Upper lobe of left lung (tissue), 6 donors: ENCODE results near the gene RRAS2. TPM values are rescaled to one million over a fixed set of nuclear protein-coding genes. Genes with fewer than 3 reads are reported as not detected.

ENCODE experiments used
- ATAC-seq, 2 donors: fragments of 200-7000 bp; cut with Tn5 transposase; one replicate each; pipeline ENCODE4 v1.9.1; 2022; ENCODE audit warnings: mild to moderate bottlenecking in 2 of 2, moderate library complexity in 2 of 2; ENCODE audit not compliant: low FRiP score in 2 of 2
- DNase-seq, 2 donors: peaks; one replicate each; pipeline ENCODE4 v3.0.0-alpha.2; 2019 to 2020
- H3K27ac ChIP-seq, 4 donors: fragments of 200-600 bp; sonication (generic); one replicate each; pipeline ENCODE4 v1.5.1; 2016 to 2019
- H3K27me3 ChIP-seq, 4 donors: fragments of 200-600 bp; sonication (generic); one replicate each; pipeline ENCODE4 v1.5.1; 2017 to 2019
- H3K36me3 ChIP-seq, 4 donors: fragments of 200-600 bp; sonication (generic); one replicate each; pipeline ENCODE4 v1.5.1; 2016 to 2019
- H3K4me1 ChIP-seq, 4 donors: fragments of 200-600 bp; sonication (generic); one replicate each; pipeline ENCODE4 v1.5.1; 2018 to 2019
- H3K4me3 ChIP-seq, 4 donors: fragments of 200-600 bp; sonication (generic); one replicate each; pipeline ENCODE4 v1.5.1; 2017 to 2019; ENCODE audit warnings: mild to moderate bottlenecking in 2 of 4, moderate library complexity in 1 of 4
- H3K9me3 ChIP-seq, 4 donors: fragments of 200-600 bp; sonication (generic); one replicate each; pipeline ENCODE4 v1.5.1; 2018 to 2019
- EP300 ChIP-seq, 4 donors: sonication (generic); formaldehyde crosslinking; IDR thresholded peaks; one replicate each; pipeline ENCODE4 v1.5.1; 2017; ENCODE audit warnings: antibody characterized with exemption in 4 of 4, control low read depth in 2 of 4
- POLR2A ChIP-seq, 4 donors: fragments of 450-650 bp; IDR thresholded peaks; one replicate each; pipeline ENCODE4 v1.5.1; 2016 to 2017; ENCODE audit warnings: antibody characterized with exemption in 4 of 4, mild to moderate bottlenecking in 2 of 4
- POLR2AphosphoS5 ChIP-seq, 2 donors: sonication (generic); formaldehyde crosslinking; IDR thresholded peaks; one replicate each; pipeline ENCODE4 v1.5.1; 2017; ENCODE audit warnings: antibody characterized with exemption in 2 of 2
- WGBS, 2 donors: methylation state at CpG; one replicate each; pipeline ENCODE4 v1.1.5; 2017 to 2018; 5-methylcytosine and 5-hydroxymethylcytosine counted together
- total RNA-seq, 6 donors: library from RNA; depleted of rRNA in 4 of 6; stranded (reverse); fragments of >200 nt in 4 of 6; gene quantifications; one replicate each; pipeline versions ENCODE4 v1.1.0 to v1.2.1, GENCODE V29; 2016 to 2021
- TF ChIP-seq, protein P1 (sequence below), 6 experiments: fragments of 450-650 bp in 4 of 6; fragments of 200-600 bp in 2 of 6; sonication (generic) in 2 of 6; IDR thresholded peaks; one replicate each; pipeline ENCODE4 v1.5.1; 2016 to 2019; ENCODE audit warnings: antibody characterized with exemption in 6 of 6
- donor health status: DM: no; HTN: no; CAD: no; lungs with moderate emphysema.
- donor health status: DM: no; HTN: yes; CAD: no; lungs with severe emphysema.

The RRAS2 gene
- total RNA-seq, 6 donors from 2014 or later: 23.0 to 70.4 (median 40.2) TPM

DNA sequence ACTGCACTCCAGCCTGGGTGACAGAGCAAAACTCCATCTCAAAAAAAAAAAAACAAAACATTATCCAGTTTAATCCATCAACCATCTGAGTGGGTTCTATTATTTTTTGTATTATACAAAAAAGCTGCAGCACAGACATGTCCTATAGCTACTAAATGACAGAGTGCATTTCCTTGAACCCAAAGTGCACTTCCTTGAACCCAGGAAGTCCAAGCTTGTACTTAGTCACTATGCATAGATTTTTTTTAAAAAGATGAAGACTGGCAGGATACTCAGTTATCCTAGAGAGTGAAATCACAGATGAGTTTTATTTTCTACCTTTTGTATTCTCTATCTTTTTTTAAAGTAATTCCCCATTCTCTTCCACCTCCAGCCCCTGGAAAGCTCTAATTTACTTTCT, 8.0 kb upstream of the RRAS2 start:
- no peaks in the 10 kb centered on the region for H3K27me3 ChIP-seq
- ATAC-seq: no peak
- H3K4me1 ChIP-seq: no peaks in the 10 kb centered on the region
- DNase-seq: no peak
- H3K36me3 ChIP-seq: no peaks in the 10 kb centered on the region
- H3K4me3 ChIP-seq: no peak overlapping the region
- no peak overlapping the region for H3K27ac ChIP-seq
- H3K9me3 ChIP-seq: no peaks in the 10 kb centered on the region
- no peak for TF ChIP-seq POLR2A (IDR thresholded peaks at IDR 0.05)
- TF ChIP-seq, protein P1, sequence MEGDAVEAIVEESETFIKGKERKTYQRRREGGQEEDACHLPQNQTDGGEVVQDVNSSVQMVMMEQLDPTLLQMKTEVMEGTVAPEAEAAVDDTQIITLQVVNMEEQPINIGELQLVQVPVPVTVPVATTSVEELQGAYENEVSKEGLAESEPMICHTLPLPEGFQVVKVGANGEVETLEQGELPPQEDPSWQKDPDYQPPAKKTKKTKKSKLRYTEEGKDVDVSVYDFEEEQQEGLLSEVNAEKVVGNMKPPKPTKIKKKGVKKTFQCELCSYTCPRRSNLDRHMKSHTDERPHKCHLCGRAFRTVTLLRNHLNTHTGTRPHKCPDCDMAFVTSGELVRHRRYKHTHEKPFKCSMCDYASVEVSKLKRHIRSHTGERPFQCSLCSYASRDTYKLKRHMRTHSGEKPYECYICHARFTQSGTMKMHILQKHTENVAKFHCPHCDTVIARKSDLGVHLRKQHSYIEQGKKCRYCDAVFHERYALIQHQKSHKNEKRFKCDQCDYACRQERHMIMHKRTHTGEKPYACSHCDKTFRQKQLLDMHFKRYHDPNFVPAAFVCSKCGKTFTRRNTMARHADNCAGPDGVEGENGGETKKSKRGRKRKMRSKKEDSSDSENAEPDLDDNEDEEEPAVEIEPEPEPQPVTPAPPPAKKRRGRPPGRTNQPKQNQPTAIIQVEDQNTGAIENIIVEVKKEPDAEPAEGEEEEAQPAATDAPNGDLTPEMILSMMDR (IDR thresholded peaks at IDR 0.05): no peak
- no peak for TF ChIP-seq EP300 (IDR thresholded peaks at IDR 0.05)
- TF ChIP-seq POLR2AphosphoS5 (IDR thresholded peaks at IDR 0.05): no peak

DNA sequence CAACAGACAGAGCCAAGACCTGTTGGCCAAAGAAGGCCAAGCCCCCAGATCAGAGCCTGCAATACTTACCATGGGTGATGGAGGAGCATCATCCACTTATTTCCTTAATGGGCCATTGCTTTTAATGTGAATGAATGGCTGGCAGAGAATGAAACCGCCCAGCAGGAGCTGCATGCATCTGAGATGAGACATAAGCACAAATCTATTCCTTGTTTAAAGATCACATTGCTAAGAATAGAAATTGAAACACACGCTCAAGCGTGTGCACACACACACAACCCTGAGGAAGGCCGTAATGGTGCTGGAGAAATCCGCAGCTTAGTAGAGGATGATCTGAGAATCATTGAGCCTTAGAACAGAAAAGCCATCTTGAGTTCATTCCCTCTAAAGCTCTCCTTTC, 5.3 kb upstream of the RRAS2 start:
- Histone ChIP-seq H3K27ac (no peak overlapping the region), H3K9me3 (no peaks in the 10 kb centered on the region), H3K4me1 (peaks cover 0 to 3% (median 3%) of the 10 kb centered on the region in 4 donors), H3K27me3 (no peaks in the 10 kb centered on the region), H3K4me3 (no peak overlapping the region), H3K36me3 (no peaks in the 10 kb centered on the region)
- ATAC-seq (no peak), DNase-seq (no peak)
- TF ChIP-seq POLR2A (IDR thresholded peaks at IDR 0.05): no peak
- TF ChIP-seq, protein P1 (IDR thresholded peaks at IDR 0.05): no peak
- TF ChIP-seq POLR2AphosphoS5 (IDR thresholded peaks at IDR 0.05): no peak
- no peak for TF ChIP-seq EP300 (IDR thresholded peaks at IDR 0.05)
- 96 to 97% methylated on average over 5 of the region's 5 CpGs for WGBS, 2 donors

DNA sequence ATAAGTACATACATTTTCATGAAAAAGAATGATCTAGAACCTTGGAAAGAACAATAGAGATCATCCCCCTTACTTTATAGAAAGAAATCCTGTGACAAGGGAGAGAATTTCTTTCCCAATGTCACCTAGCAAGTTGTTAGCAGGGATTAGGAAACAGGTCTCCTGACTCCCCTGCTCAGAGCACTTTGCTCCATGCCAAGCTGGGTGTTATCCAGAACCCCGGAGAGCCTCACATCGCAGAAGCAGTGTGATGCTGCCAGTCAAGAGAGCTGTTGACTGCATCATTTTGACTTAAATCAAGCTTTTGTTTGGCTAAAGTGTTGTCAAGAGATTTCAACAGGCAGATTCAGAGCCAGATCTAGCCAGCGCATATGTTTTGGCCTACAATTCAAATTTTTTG, 3.6 kb upstream of the RRAS2 start:
- TF ChIP-seq, protein P1 (IDR thresholded peaks at IDR 0.05): no peak
- no peak for TF ChIP-seq POLR2AphosphoS5 (IDR thresholded peaks at IDR 0.05)
- no peak for TF ChIP-seq POLR2A (IDR thresholded peaks at IDR 0.05)
- TF ChIP-seq EP300 (IDR thresholded peaks at IDR 0.05): no peak
- no peaks in the 10 kb centered on the region for H3K36me3 ChIP-seq
- H3K27me3 ChIP-seq: no peaks in the 10 kb centered on the region
- H3K27ac ChIP-seq: no peak overlapping the region
- DNase-seq (no peak), ATAC-seq (no peak)
- H3K4me3 ChIP-seq: no peak overlapping the region
- H3K9me3 ChIP-seq: no peaks in the 10 kb centered on the region
- WGBS, 2 donors: 69 to 78% methylated on average over 3 of the region's 3 CpGs
- peaks cover under 1 to 13% (median 7%) of the 10 kb centered on the region in 4 donors for H3K4me1 ChIP-seq

DNA sequence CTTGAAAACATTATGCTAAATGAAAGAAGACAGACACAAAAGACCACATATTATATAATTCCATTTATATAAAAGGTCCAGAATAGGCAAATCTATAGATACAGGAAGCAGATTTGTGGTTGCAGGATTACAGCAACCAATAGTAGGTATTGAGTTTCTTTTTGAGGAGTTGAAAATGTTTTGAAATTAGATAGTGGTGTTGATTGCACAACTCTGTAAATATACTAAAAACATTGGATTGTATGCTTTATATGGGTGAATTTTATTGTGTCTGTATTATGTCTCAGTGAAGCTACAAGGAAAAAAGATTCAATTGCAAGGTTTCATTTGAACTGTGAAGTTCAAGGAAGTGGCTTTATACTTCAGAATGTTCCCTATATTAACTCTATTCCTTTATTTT, 3.0 kb upstream of the RRAS2 start:
- no peak for ATAC-seq
- no peaks in the 10 kb centered on the region for H3K36me3 ChIP-seq
- H3K27ac ChIP-seq: no peak overlapping the region
- TF ChIP-seq, protein P1 (IDR thresholded peaks at IDR 0.05): no peak
- TF ChIP-seq EP300 (IDR thresholded peaks at IDR 0.05): no peak
- peaks cover 5 to 20% (median 9%) of the 10 kb centered on the region in 4 donors for H3K4me1 ChIP-seq
- H3K4me3 ChIP-seq: no peak overlapping the region
- H3K9me3 ChIP-seq: no peaks in the 10 kb centered on the region
- DNase-seq: no peak
- no peaks in the 10 kb centered on the region for H3K27me3 ChIP-seq

DNA sequence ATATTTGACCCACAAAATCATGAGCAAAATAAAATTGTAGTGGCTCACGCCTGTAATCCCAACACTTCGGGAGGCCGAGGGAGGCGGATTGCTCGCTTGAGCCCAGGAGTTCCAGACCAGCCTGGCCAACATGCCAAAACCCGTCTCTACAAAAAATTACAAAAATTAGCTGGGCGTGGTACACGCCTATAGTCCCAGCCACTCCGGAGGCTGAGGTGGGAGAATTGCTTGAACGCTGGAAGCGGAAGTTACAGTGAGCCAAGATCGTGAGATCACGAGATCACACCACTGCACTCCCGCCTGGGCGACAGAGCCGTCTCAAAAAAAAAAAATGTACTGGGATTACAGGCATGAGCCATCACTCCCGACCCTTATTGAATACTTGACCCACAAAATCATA, 2.0 kb upstream of the RRAS2 start:
- Histone ChIP-seq H3K9me3 (no peaks in the 10 kb centered on the region), H3K4me1 (peaks cover 9 to 21% (median 13%) of the 10 kb centered on the region in 4 donors), H3K36me3 (no peaks in the 10 kb centered on the region), H3K4me3 (no peak overlapping the region), H3K27ac (no peak overlapping the region), H3K27me3 (no peaks in the 10 kb centered on the region)
- DNase-seq: no peak
- no peak for TF ChIP-seq POLR2A (IDR thresholded peaks at IDR 0.05)
- no peak for TF ChIP-seq POLR2AphosphoS5 (IDR thresholded peaks at IDR 0.05)
- TF ChIP-seq, protein P1 (IDR thresholded peaks at IDR 0.05): no peak
- TF ChIP-seq EP300 (IDR thresholded peaks at IDR 0.05): no peak
- WGBS, 2 donors: 92 to 96% methylated on average over 17 of the region's 17 CpGs
- ATAC-seq: no peak
